GM18907 (cell line): ENCODE results near the gene ELMO1.

Source experiments
- ATAC-seq: cut with Tn5 transposase; IDR thresholded peaks from one replicate; pipeline ENCODE4 v1.9.1; 2021; ENCODE audit warnings: mild to moderate bottlenecking, moderate library complexity; ENCODE audit not compliant: unreplicated experiment

ELMO1 gene

GRCh38 chr7:37198041-37198905 lies 250.4 kb downstream of the ELMO1 start:
- ATAC-seq = no peak

GRCh38 chr7:37197108-37197507 lies 251.6 kb downstream of the ELMO1 start:
- ATAC-seq = no peak

GRCh38 chr7:37196676-37197075 lies 252.0 kb downstream of the ELMO1 start:
- ATAC-seq = no peak

- no peak for ATAC-seq
Observed at GRCh38 chr7:37195388-37195787, 253.3 kb downstream of the ELMO1 start.

GRCh38 chr7:37194943-37195342 lies 253.7 kb downstream of the ELMO1 start:
- no peak for ATAC-seq

- no peak for ATAC-seq
Observed at GRCh38 chr7:37193775-37194135, 254.9 kb downstream of the ELMO1 start.

GRCh38 chr7:37193087-37193774 lies 255.4 kb downstream of the ELMO1 start:
- ATAC-seq = no peak

GRCh38 chr7:37191797-37192196 lies 256.9 kb downstream of the ELMO1 start:
- no peak for ATAC-seq

GRCh38 chr7:37187179-37187578 lies 261.5 kb downstream of the ELMO1 start:
- ATAC-seq = no peak

GRCh38 chr7:37186753-37187152 lies 261.9 kb downstream of the ELMO1 start:
- no peak for ATAC-seq

GRCh38 chr7:37181550-37181932 lies 267.1 kb downstream of the ELMO1 start:
- ATAC-seq = no peak

GRCh38 chr7:37180828-37181549 lies 267.7 kb downstream of the ELMO1 start:
- ATAC-seq = no peak

GRCh38 chr7:37176079-37176478 lies 272.6 kb downstream of the ELMO1 start:
- ATAC-seq = no peak

GRCh38 chr7:37174460-37174859 lies 274.2 kb downstream of the ELMO1 start:
- no peak for ATAC-seq

GRCh38 chr7:37173670-37174069 lies 275.0 kb downstream of the ELMO1 start:
- ATAC-seq = no peak

GRCh38 chr7:37162106-37162505 lies 286.6 kb downstream of the ELMO1 start:
- no peak for ATAC-seq

GRCh38 chr7:37160656-37161055 lies 288.0 kb downstream of the ELMO1 start:
- no peak for ATAC-seq

GRCh38 chr7:37153376-37153775 lies 295.3 kb downstream of the ELMO1 start:
- ATAC-seq = no peak

- ATAC-seq = no peak
Observed at GRCh38 chr7:37151741-37152413, 296.8 kb downstream of the ELMO1 start.

GRCh38 chr7:37150856-37151255 lies 297.8 kb downstream of the ELMO1 start:
- ATAC-seq = no peak

- ATAC-seq = no peak
Observed at GRCh38 chr7:37150180-37150579, 298.5 kb downstream of the ELMO1 start.
